HG03135 (cell line): ENCODE data around the gene ATF5.
"Not testable (repeated sequence)": the region's sequence is repeated elsewhere in the genome, so short reads cannot be mapped to it uniquely, and the experiment has no call there.

Experiments
- ATAC-seq: cut with Tn5 transposase; IDR thresholded peaks from one replicate; pipeline ENCODE4 v1.9.1; 2021; ENCODE audit warnings: mild to moderate bottlenecking, moderate library complexity; ENCODE audit not compliant: unreplicated experiment

Gene ATF5

DNA sequence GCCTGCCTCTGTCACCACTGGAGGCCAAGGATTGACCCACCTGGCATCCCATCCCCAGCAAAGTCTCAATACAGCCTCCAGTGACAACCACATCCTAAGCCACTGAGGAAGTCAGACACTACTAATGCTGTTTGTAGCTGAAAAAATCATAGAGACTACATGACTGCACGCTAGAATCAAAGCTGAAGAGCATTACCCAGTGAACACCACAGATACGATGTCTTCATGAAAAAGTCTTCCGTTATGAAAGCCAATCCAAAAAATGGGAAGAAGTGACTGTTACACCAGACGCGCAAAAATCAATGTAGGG is 11.4 kb downstream of the ATF5 start:
- ATAC-seq: no peak

DNA sequence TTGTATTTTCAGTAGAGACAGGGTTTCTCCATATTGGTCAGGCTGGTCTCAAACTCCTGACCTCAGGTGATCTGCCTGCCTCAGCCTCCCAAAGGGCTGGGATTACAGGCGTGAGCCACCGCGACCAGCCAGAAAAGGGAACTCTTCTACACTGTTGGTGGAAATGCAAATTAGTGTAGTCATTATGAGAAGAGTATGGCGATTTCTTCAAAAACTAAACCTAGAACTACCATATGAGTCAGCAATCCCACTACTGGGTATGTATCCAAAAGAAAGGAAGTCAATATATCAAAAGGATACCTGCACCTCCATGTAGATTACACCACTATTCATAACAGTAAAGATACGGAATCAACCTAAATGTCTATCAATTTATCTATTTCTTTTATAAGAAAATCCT is 15.6 kb downstream of the ATF5 start:
- ATAC-seq: not testable (repeated sequence)

GRCh38 chr19:49946415-49946814 is 17.4 kb downstream of the ATF5 start:
- ATAC-seq: no peak

DNA sequence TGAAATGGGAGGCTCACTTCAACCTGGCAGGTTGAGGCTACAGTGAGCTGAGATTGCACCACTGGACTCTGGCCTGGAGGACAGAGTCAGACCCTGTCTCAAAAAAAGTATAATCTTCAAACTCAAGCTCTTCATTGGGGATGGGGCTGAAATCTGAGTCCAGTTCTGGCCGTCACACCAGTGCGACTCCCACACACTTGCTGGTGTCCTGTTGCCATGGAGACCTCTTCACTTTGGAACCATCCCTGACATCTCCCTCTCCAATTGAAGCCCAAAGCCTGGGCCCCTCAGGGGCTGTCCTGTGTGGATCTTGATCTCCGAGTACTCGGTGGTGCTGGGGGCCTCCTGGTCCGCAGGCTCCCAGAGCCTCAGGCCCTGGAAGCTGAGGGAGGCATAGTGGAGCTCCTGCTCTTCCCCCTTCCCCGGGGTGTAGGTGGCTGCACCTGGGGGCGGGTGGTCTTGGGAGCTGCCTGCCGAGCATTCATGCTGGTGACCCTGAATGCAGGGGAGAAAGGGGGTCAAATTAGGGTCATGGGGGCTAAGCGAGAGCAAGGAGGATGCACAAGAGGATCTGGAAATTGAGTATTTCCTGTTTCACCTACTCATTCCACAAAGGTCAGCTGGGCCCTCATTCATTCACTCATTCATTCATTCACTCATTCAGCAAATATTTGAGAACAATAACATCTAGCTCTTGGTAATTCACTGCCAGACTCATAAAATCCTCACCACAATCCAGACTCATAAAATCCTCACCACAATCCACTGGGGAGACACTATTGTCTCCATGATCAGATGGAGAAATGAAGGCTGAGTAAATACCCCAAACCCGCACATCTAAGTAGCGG is 21.0 kb downstream of the ATF5 start:
- no peak for ATAC-seq

DNA sequence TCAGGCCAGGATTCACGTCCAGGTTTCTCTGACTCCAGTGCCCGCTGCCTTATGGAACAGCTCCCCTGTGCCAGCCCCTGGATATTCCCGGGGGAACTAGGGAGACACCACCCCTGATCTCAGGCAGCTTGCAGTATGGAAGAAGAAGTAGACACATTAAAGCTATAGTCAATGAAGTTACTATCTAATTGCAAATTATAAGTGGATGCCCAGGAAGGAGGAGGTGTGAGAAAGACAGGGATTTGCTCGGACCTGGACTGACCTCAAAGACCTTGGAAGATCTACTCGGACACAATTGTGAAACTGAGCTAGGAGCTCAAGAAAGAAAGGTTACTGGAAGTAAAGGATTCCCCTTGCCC is 21.6 kb downstream of the ATF5 start:
- ATAC-seq: no peak

DNA sequence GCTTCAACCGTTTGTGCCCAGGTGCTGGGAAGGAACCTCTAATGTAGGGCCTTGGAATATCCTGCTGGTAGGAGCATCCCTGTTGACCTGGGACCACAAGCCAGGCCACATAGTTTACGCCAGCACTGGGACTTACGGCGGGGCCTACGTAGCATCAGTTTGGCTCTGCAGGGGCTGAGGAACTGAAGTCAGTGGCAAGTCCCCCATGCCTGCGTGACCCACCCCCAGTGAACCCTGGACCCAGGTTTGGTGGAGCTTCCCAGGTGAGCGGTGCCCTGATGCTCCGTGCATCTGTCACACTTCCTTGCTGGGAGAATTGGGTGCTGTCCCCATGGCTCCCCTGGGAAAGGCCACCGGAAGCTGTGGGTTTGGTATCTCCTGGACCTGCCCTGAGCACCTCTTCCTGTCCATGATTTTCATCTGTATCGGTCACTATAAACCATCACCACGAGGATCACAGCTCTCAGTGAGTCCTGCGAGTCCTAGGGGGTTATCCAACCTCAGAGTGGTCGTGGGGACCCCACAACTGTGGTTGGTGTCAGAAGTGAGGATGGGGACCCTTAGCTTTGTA is 22.0 kb downstream of the ATF5 start:
- no peak for ATAC-seq

GRCh38 chr19:49951806-49952478 is 22.9 kb downstream of the ATF5 start:
- no peak for ATAC-seq

- no peak for ATAC-seq
Observed at GRCh38 chr19:49952479-49952836, 23.5 kb downstream of the ATF5 start.

DNA sequence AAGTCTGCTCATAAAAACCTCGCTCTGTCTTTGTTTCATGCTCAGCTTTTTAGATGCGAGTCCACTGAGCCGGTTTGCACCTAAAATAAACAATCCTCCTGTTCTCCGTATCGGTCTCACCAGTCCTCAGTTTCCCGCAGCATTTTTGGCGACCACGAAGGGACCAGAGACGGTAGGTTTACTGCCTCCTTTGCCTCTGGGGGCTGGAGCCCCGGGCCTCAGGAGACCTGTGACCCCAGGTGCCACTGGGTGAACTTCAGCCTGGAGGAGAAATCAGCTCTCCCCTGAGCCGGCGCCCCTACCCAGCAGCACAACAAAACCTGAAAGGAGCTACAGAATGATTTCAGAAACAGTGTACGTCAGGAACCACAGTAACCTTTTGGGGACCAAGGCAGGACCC is 23.9 kb downstream of the ATF5 start:
- no peak for ATAC-seq

DNA sequence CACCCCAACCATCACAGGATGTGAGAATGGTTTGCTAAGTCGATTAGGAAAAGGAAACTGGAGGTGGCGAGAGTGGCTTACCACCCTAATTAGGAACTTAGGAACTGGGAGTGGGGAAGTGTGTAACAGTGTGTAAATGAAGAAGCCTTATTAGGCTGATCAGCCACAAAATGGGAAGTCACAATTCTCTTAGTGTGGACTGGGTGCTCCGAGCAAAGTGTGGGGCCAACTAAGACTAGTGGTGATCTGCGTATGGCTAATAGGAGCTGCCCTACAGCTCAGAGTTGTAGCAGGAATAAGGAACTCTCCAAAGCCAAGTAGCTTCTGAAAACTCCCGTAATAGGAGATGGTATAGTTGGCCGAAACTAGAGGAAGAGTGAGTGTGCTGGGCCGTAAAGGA is 24.4 kb downstream of the ATF5 start:
- ATAC-seq: no peak

GRCh38 chr19:49954092-49954829 is 25.3 kb downstream of the ATF5 start:
- no peak for ATAC-seq

DNA sequence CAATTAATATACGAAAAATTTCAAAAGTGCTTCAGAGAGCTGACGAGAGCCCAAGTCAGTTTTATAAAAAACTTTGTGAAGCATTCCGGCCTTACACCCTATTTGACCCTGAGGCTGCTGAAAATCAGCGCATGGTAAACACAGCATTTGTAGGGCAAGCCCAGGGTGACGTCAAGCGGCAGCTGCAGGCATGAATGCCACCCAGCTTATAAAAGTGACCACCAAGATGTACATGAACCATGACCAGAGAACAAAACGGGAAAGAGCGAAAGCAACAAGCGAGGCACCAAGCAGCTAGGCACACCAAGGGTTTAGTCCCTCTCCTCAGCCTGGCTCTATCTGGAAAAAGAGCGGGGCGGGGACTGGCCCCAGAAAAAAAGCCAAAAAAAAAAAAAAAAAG is 25.9 kb downstream of the ATF5 start:
- ATAC-seq: no peak

DNA sequence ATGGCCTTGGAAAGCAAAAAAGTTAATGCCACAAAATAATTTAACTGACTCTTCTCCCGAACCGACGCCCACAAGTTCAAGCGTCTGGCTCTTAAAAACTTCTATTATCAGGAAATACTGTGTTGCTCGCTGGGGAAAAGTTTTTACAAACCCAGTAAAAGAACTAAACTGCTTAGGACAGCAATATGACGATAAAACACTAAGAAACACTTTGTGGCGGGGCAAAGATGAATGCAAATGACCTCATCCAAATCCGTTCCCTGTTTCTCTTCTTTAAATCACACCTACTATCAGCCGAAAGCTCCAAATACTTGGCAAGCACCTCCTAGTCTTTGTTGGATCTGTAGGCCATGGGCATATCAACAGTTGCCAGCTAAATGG is 27.1 kb downstream of the ATF5 start:
- no peak for ATAC-seq

DNA sequence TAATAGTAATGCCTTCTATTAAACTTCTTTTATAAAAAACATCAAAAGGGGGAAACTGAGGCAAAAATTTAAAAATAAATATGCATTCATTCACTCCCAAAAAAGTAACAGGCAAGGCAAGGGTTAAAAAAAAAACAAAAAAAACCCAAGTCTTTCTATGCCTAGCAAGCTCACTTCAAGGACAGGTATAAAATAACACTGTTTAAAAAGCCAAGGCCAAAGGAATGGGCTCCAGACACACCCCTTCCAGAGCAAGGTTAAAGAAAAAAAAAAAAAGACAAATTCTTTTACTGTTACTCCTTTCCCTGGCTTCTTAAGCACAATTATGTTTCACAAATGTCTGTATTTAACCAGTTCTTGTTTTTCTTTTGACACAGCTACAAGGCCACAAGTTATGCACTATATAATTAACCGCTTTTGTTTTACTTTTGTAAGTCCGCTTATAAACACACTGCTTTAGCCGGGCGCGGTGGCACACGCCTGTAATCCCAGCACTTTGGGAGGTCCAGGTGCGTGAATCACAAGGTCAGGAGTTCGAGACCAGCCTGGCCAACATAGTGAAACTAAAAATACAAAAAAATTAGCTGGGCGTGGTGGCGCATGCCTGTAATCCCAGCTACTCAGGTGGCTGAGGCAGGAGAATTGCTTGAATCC is 28.4 kb downstream of the ATF5 start:
- ATAC-seq: no peak

DNA sequence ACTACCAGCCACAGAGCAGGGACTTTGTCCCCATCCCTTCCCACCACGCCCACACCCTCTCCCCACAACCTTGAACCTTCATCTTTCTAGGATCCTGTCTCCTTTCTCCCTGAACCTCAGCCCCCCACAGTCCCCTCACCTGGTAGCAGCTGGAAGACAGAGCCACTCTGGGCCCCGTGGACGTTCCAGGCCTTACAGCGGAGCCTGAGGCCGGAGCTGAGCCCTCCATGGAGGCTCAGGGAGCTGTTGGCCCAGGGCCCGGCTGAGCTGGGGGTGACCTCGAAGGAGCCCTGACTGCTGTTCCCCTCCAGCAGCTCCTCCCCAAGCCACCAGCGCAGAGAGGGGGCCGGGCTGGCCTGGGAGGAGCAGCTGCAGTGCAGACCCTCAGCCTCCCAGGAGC is 29.1 kb downstream of the ATF5 start:
- ATAC-seq: not testable (repeated sequence)

GRCh38 chr19:49958596-49958995 is 29.6 kb downstream of the ATF5 start:
- not testable (repeated sequence) for ATAC-seq

- not testable (repeated sequence) for ATAC-seq
Observed at GRCh38 chr19:49959892-49960291, 30.9 kb downstream of the ATF5 start.

GRCh38 chr19:49960980-49961379 is 32.0 kb downstream of the ATF5 start, which contains the start of gene SIGLEC11:
Gene SIGLEC11, minus strand, starts transcription at chr19:49961172. Its CDS starts 91 bp downstream, at chr19:49961081.
- ATAC-seq: not testable (repeated sequence)

- ATAC-seq: no peak
Observed at GRCh38 chr19:49968279-49968922, 39.4 kb downstream of the ATF5 start.

GRCh38 chr19:49969355-49969754 is 40.4 kb downstream of the ATF5 start:
- not testable (repeated sequence) for ATAC-seq

GRCh38 chr19:49971991-49972411 is 43.0 kb downstream of the ATF5 start:
- ATAC-seq: no peak
